GM19328 (cell line): Measurements from ENCODE around the gene GH2.

ENCODE experiments used
- ATAC-seq: cut with Tn5 transposase; IDR thresholded peaks from one replicate; pipeline ENCODE4 v1.9.1; 2021; ENCODE audit warnings: mild to moderate bottlenecking, moderate library complexity; ENCODE audit not compliant: unreplicated experiment

GH2 gene

GRCh38 chr17:63842540-63843386, 39.0 kb downstream of the GH2 start, which contains the start of gene SMARCD2:
TSS of gene SMARCD2 (minus strand) at chr17:63842685. CDS start at chr17:63842674, 11 bp downstream.
- peak; percentile 73 for ATAC-seq

- ATAC-seq = peak; percentile 25
Observed at GRCh38 chr17:63842173-63842539, 39.6 kb downstream of the GH2 start.

DNA sequence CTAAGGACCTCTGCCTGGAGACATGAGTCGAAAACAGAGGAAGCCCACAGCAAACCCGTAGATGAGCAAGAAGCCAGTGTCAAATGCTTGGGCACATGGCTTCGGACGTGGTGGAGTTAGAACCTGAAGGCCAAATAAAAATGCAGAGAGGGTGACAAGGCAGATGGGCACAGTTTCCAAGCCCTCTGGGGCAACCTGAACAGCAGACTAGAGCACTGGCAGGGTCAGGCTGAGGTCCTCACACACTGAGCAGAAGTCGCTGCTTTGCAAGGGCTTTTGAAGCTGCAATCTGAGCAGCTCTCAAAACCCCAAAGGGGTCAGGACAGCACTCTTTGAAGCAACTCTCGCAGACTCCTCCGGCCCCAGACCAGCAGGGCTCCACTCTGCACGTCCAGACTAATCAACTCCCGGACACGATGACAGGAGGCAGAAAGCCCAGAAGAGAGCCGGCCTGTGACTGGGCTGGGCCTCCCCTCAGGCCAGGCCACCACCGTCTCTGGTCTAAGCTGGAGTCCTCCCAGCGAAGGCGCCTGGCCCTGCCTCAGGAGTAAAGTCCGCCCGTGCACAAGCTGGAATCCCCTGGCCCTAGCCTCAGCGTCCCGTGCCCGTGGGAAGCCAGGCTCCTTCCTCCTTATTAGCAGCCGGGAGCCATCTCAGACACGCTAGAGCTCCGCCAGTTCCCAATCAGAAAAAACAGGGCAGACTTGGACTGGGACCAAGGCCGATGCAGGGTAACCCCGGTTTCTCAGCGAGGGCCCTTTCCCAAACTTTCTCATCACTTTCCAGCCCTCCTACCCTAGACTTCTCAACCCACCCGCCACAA, 40.2 kb downstream of the GH2 start:
- no peak for ATAC-seq

DNA sequence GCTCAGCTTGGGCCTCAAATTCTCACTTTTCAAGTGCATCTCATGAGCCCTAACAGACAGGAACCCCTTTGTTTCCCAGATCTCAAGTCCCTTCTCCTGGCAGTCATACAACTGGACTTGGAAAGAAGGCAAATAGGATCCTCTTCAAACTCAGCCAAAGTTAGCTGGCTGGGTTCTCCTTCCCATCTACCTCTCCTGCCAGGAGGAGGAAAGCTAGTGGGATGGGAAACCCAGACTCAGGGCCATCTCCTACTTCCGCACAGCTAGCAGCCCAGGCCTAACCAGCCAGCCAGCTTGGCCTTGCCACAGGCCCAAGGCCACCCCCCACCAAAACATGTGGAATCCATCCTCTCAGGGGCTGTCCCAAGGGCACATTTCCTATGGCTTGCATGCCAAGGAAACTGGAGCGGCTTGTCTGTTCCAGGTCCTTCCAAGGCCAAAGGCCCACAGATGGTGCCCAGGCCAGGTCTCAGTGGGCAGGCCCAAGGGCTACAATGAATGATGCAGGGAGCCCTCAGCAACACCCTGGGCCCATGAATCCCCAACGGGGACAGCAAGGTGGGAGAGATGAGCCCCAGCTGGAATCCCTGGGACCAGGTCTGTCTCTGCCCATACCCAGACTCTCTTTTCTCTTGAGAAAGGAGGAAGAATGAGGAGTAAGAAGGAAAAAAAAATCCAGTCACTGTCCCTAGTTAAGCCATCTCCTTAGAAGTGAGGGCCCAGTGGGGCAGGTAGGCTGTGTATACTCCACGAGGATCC, 41.0 kb downstream of the GH2 start:
- no peak for ATAC-seq

DNA sequence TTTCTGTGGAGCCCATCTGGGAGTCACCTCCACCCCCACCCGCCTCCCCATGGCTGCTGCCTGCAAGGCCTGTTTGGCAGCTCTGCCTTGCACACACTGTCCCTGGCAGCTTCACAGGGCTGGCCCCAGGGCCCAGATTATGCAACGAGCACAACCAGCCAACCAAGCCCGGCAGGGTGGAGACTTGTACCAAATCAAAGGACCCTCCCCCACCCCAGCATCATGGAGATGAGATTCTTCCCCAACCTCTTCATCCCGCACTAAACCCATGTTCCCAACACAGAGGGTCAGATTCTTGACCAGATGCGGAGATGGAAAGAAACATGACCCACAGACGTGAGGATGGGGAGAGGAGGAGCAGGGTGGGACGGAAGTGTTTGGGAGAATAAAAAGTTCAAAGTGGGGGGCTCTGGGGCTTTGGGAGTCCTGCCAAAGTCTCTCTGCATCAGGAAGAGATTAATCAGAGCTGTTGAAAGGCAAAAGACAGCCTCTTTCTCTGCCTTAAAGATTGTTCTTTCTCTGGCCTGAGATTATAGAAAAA, 43.0 kb downstream of the GH2 start:
- no peak for ATAC-seq

GRCh38 chr17:63837962-63838600, 43.7 kb downstream of the GH2 start:
- no peak for ATAC-seq

DNA sequence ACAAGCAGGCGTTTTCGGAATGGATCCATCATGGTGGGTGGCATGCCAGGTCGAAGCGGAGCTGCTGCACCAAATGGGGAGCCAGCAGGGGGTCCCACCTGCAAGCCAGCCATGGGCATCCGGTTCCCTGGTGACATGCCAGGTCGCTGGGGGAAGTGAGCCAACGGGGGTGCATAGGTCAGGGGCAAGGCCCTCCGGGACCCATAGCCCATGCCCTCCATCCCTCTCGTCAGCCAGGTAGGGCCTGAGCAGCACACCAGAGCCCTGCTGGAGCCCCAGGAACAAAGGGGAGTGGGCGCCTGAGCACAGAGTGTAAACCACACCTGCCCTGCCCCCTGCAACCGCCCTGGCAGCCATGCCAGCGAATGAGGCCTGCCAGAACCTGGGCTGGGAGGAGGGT, 44.3 kb downstream of the GH2 start:
- ATAC-seq = no peak

GRCh38 chr17:63836811-63837210, 44.9 kb downstream of the GH2 start:
- no peak for ATAC-seq

- no peak for ATAC-seq
Observed at GRCh38 chr17:63835167-63835720, 46.5 kb downstream of the GH2 start.

GRCh38 chr17:63834431-63835166, 47.1 kb downstream of the GH2 start:
- ATAC-seq = peak; percentile 53

GRCh38 chr17:63833741-63834373, 47.9 kb downstream of the GH2 start:
- ATAC-seq = no peak

DNA sequence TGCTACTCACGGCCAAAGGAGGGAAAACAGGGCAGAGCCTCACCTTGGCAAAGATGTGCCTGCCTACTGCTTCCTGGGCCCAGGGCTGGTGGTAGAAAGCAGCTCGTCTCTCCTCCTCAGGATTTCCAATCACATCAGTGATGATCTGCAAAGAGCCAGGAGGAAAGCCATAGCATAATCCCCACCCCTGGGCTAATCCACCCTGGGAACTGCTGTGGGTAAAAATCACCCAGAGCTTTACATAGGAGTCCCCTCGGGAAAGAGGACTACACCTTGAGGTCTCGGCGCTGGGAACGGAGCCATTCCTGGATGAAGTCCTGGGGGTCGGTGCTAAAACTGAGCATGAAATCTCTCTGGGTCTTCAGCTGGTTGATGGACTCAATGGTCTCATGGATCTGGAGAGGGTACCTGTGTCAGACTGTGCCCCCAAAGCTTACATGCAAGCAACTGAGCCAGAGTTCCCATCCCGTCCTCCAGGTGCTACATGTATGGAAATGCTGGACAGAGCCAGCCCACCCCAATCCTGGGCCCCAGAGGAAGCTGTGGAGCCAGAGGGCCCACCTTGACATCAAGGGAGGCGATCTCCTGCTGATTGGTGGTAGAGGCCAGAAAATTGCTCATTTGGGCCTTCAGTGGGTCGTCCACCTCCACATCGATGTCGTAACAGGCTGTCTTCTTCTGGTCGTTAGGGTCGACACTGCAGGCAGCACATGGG, 48.6 kb downstream of the GH2 start:
- ATAC-seq = no peak

GRCh38 chr17:63832455-63832854, 49.3 kb downstream of the GH2 start:
- ATAC-seq = no peak

GRCh38 chr17:63832014-63832413, 49.7 kb downstream of the GH2 start:
- no peak for ATAC-seq

GRCh38 chr17:63831505-63831904, 50.2 kb downstream of the GH2 start:
- no peak for ATAC-seq

GRCh38 chr17:63830904-63831491, 50.7 kb downstream of the GH2 start:
- ATAC-seq = no peak

DNA sequence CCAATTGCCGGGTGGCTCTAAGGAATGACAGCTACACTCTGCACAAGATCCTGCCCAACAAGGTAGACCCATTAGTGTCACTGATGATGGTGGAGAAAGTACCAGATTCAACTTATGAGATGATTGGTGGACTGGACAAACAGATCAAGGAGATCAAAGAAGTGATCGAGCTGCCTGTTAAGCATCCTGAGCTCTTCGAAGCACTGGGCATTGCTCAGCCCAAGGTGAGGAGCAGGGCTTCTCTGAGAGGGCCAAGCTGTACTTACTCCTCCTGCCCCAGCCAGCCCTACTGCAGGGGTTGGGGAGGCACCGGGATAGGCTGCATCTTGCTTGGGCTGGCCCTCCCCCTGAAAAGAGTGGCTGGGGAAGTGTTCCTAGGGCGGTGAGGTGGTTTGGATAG, 51.5 kb downstream of the GH2 start:
- no peak for ATAC-seq
